GM19099 (cell line): Measurements from ENCODE around the gene C1QTNF5.

ENCODE experiments used
- POLR2A ChIP-seq: IDR thresholded peaks from 3 replicates; pipeline ENCODE4 v1.6.1; 2011; ENCODE audit warnings: low read depth; ENCODE audit not compliant: insufficient read length; ENCODE audit errors: extremely low read depth

C1QTNF5 gene

DNA sequence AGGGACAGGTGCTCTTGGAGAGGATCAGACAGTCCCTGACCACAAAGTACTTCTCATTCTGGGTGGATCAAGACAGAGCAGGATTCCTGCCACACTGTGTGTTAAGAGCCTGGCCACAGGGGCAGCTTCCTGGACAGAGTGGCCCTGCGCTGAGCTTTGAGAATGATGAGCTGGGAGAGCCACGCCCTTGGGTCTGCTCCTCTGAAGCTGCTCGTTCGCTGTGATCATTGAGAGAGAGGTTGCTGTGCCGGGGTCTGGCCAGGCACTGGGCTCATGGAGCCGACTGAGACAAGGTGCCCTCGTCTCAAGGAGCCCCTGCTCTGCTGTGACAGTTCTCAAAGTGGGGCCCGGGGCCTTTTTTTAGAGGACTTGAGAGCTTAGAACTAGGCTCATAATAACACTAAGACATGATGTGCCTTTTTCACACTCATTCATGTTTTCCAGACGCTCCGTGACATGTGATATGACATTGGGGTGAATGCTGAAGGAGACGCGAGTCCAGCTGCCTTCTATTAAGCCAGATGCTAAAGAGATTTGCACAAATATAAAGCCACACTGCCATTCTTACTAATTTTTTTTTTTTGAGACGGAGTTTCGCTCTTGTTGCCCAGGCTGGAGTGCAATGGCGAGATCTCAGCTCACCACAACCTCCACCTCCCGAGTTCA lies 7.4 kb upstream of the C1QTNF5 start:
- no peak for TF ChIP-seq POLR2A

DNA sequence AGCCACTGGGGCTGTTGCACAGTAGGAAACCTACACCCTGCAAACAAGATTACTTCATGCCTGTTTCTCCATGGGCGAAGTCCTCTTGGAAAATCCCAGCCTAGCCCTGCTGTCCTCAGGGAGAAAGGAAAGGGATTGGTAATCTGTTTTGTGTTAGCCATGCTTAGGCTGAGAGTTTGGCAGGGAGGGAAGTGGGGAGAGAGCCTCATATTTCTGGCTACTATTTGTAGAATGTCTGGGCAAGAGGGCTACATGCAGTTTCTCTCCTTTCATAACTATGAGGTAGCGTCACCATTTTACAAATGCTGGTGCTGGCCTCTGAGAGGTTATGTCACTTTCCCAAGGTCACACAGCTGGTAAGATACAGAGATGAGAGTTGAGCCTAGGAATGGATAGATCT lies 6.6 kb upstream of the C1QTNF5 start:
- TF ChIP-seq POLR2A, result no peak

DNA sequence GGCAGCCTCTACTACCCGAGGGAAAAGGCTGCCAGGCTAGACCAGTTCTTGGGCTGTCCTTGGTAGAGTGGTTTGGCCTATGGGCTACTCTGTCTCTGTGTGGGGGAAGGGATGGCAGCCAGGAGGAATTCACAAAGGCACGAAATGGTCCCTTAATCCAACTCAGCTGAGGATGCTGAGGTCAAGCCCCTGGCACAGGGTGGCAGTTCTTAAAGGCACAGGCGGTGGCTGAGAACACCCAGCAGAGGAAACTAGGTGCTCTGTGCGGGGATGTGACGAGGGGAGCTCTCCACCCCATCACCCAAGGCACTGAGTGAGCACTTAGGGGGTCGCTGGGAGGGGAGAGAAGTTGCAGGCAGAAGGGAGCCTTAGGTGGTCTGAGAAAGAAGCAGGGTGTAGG lies 5.9 kb upstream of the C1QTNF5 start, which contains the start of gene MFRP:
Gene MFRP (minus strand): TSS at position 101 of the 400 bp plus-strand sequence. CDS start 192 bp downstream, outside the sequence.
- TF ChIP-seq POLR2A, result no peak

DNA sequence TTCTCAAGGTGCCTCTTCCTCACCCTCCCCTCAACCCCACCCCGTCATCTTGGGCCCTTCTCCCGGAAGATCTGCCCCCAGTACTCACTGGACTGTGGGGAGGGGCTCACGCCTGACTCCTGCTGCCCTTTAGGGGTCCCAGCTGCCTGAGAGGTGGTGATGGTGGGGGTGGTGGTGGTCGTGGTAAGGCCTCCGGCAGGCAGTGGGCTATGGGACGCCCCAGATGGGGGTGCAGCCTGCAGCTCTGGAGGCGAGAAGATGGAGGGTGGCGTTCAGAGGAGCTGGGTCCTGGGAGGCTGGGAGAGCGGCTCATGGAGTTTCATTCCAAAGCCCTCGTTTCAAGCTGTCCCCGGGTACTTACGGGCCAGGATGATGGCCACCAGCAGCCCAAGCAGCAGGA lies 5.0 kb upstream of the C1QTNF5 start:
- no peak for TF ChIP-seq POLR2A

DNA sequence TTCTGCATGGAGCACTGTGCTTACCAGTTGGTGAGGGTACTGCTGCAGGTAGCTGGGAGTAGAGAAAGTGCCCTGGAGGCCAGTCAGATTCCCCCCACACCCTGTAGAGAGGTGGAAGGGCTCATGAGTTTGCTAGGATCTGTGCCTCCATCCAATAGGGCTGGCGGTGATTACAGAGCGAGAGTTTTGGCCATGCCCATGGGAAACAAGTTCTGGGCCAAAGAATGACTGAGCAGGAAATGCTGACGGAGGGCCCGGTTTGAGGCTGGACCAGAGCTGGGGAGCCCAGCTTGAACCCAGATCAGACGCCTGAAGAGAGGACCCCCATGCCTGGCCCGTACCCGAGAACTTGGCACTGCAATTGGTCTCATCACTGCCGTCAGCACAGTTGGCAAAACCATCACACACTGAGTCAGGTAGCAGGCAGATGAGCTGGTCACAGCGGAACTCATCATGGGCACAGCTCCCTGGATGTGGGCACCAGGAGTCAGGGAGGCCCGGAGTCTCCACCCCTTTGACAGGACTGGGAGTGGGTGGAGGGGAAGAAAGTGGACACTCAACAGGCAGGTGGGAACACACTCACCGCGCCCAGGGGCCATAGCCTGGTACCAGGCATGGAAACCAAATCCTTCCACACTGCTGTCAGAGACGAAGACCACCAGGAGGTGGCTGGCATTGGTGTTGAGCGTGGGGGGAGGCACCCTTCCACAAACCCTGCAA lies 3.8 kb upstream of the C1QTNF5 start:
- no peak for TF ChIP-seq POLR2A

DNA sequence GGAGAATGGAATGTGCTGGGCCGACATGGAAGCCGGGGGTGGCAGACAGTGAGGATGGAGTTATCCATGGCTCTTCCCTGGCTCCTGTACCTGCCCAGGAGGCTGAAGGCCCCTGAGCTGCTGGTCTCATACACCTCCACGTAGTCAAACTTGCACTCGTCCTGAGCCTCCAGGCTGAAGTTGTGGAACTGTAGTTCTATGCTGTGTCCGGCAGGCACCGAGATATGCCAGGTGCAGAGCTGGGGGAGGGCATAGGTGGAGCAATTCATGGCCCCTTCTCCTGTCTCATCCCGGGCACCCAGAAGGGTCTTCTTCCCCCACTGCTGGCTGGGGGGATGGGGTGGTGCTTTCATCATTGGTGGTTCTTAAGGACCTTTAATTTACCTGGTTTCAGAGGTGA lies 3.0 kb upstream of the C1QTNF5 start:
- TF ChIP-seq POLR2A, result no peak

DNA sequence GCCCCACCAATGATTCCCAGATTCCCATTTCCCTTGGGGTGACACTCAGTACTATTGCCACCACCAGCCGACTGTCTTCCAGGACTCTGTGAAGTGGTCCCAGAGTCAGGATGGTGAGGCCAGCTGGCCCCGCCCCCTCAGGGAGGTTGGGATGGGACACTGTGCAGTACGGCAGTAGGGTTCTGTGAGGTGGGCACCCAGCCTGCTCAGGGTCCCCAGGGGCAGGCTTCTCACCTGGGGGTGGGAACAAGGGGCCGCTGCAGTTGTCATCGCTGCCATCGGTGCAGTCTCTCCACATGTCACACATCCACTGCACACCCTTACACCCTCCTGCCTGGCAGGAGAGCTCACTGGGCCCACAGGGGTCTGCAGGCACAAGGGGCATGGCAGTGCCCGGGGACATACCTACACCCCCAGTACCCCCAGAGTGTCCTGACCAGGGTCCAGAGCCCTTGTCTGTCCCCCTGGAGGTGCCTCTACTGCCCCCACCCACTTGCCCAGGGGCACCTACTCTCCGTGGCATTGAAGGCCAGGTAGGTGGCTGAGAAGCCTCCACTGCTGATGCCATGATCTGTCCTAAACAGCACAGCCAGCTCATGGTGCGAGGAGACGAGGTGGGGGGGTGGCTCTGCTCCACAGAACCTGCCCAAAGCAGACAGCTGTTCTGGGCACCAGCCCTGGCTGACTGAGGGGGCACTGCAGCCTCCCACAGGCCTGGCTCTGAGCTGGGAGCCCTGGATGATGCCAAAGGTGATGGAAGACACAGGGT lies 1.9 kb upstream of the C1QTNF5 start:
- no peak for TF ChIP-seq POLR2A

DNA sequence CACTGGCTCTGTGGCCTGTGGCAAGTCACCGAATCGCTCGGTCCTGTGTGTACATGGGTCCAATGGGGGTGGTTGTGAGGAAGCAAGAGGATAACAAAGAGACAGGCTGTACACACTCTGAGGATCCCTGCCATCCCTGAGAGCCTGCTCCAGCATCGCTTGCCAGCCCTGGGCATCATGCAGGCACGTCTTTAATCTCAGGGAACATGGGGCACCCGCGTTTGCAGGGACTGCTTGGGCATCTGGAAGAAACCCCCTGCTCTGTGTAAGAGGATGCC lies 1.3 kb upstream of the C1QTNF5 start:
- TF ChIP-seq POLR2A, result no peak

DNA sequence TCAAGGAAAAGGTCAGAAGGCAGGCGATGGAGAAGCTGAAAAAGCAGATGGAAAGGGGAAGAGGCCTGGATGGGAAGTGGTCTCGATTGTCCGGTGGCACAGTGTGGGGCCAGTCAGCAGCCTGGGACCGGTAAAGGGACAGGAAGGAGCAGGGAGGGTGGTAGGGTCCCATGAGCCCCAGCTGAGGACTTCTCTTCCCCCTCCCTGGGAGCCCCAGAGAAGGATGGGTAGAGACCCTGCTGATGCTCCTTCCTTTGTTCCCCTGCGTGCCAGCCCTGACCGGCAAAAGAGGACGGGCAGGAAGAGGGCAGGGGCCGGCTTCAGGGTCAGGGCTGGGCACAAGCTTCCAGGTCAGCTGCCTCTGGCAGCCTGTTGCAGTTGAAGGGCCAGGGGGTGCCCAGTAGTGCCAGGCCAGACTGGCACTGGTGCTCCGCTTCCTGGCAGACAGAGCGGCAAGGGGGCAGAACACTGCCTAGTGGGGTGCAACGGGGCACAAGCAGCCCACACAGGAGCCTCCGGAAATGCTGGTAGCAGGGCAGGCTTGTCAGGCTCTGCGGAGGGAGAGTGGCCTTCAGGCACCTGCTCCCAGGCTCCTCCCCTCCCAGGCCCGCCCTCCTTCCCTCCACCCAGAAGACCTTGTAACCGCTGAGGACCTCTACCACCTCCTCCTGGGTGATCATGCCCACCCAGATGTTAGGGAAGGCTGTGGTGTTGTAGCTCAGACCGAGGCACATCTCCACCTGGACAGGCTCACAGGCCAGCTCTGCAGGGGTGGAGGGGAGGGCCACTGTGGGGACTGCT lies 739 bp upstream of the C1QTNF5 start:
- no peak for TF ChIP-seq POLR2A

DNA sequence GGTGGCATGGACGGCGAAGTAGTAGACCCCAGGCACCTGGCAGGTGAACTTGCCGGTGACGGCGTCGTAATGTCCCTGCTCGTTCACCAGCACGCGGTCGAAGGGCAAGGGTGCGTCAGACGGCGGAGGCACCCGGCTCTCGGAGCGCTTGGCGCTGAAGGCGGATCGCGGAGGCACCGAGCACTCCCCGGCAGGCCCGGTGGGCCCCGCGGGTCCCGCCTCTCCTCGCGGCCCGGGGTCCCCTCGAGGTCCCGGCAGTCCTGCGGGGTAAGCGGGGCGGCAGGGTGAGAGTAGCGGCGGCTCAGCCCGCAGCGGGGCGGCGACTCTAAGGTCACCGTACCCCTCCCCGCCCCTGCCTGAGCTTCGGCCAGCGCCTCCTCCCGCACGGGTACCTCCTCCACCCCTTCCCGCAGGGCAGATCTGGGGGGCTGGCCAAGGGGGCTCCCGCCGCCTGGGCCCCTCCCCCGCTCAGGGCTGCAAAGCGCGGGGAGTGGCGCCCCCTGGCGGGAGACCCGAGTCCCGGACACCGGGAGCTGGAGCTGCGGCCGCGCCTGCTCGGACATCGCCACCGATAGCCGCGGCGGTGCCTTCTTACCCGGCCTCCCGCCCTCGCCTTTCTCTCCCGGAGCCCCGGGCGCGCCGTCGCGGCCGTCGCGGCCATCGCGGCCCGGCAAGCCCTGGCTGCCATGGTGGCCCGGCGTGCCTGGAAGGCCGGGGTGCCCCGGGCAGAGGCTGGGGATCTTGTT lies 921 bp downstream of the C1QTNF5 start:
- TF ChIP-seq POLR2A, result no peak

DNA sequence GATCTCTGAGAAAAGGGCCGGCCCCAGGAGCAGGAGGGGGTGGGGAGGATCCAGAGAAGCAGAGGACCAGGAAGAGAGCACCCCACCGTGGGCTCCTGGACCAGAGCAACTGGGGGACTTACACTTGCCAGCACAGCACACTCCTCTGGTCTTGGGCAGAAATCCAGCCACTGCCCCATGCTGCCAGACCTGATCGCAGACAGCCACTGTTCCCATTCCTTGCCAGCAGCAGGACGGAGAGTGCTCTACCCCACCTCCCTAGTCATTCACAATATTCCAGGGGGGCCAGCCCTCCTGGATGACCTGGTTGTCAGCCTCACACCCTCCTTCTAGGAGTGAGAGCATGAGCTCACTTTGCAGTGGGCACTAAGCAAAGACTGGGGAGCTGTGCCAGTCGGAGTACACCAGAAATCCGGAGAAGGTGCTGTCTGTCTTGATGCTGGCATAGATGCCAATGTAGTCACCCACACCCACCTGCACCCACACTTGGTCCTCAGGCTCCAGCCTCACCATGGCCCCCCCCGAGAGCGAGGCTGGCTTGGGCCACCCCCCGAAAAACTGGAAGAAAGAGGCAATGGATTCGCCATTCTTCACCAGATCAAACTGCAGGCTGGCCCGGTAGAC lies 1.6 kb downstream of the C1QTNF5 start:
- TF ChIP-seq POLR2A, result no peak

DNA sequence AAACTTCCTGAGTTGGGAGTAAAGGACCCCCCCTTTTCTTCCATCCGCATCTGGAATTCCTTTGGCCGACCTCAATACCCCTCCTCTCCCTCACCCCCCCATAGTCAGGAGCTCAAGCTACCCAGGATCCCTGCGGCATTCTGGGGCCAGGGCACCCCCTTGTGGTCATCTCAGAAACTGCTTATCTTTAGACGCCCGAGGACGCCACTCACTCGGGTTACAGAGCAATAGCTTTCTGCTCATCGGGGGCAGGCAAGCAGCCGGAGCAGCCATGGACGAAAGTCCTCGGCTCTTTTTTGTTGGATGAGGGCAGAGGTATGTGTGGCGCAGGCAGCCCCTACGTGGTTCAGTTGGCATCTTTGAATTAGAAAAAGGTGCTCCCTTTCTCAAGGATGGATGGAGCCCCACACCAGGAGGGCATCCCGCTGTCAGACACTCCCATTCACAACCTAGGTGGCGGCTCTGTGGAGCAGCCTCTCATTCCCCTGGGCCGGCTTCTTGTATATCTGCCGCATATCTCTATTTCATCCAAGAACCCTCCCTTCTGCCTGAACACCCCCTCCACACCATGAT lies 2.3 kb downstream of the C1QTNF5 start:
- TF ChIP-seq POLR2A, result no peak

DNA sequence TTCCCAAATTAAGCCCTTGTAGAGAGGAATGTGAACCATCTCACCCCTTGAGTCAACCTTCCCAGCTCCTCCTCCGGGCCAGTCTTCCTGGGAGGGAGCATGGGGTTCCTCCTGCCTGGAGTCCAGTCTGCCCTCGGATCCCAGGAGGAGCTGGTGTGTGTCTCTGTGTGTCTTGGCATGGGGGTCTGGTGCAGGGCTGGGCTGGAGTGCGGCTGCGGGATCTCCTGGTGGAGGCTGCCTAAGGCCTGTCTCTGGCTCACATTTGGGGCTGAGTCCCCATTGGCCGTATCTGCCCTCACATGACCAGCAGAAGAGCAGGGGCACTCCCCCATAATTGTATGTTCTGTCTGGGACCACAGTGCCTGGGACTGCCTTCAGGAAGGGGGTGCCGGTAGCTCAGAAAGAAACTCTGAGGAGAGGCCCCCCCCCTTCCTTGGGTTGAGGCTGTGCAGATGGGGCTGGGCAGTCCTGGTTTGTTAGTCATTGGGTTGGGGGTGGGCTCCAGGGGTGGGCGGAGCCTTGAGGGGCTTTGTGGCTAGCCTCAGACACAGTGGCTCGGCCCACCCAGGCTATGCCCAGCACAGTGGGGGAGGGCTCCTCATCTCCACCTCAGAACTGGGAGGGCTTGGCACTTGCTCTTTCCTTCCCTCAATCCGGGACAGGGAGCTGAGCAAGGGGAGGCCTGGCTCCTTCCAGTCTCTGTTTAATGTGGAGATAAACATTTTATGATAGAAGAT lies 2.9 kb downstream of the C1QTNF5 start:
- TF ChIP-seq POLR2A, result no peak
